GM12872 (cell line): Measurements from ENCODE around the gene ENGASE.

ENCODE experiments used
- TF ChIP-seq, protein P1 (sequence below): IDR thresholded peaks from 3 replicates; pipeline ENCODE4 v1.5.1; 2011; ENCODE audit warnings: low read depth, mild to moderate bottlenecking, low read length, moderate library complexity; ENCODE audit not compliant: insufficient read depth

The ENGASE gene

GRCh38 chr17:79124513-79125209 lies 50.0 kb downstream of the ENGASE start:
- TF ChIP-seq, protein P1, sequence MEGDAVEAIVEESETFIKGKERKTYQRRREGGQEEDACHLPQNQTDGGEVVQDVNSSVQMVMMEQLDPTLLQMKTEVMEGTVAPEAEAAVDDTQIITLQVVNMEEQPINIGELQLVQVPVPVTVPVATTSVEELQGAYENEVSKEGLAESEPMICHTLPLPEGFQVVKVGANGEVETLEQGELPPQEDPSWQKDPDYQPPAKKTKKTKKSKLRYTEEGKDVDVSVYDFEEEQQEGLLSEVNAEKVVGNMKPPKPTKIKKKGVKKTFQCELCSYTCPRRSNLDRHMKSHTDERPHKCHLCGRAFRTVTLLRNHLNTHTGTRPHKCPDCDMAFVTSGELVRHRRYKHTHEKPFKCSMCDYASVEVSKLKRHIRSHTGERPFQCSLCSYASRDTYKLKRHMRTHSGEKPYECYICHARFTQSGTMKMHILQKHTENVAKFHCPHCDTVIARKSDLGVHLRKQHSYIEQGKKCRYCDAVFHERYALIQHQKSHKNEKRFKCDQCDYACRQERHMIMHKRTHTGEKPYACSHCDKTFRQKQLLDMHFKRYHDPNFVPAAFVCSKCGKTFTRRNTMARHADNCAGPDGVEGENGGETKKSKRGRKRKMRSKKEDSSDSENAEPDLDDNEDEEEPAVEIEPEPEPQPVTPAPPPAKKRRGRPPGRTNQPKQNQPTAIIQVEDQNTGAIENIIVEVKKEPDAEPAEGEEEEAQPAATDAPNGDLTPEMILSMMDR, result no peak

- TF ChIP-seq, protein P1, result no peak
Measured at GRCh38 chr17:79125503-79125902, 50.9 kb downstream of the ENGASE start.

GRCh38 chr17:79126139-79126538 lies 51.5 kb downstream of the ENGASE start:
- TF ChIP-seq, protein P1, result 0 out of 3 replicates have a peak, but pooled peaks have one; percentile 13

DNA sequence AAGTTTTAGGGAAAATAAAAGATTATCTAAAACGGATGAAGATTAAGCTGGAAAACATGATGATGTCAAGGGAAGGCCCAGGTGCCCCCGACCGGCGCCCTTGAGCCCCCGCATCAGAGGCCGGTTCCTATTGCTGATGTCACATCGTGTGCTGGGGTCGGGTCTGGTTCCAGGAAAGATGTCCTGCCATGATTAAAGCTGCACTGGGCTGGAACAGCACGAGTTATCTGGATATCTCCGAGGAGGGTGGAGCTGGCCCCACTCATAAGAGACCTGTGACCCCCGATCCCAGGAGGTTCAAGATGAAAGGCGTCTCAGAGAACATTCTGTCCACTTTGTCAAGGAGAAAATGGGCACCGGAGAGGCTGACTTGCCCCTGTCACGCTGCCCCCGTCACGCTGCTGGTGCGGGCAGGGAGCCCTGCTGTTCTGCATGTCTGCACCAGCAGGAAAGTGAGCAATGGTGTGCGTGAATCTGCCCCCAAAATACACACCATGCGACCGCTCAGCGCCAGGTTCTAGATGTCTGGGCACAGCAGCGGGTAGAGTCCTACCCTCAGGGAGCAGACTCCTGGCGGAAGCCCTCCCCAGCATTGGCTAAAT lies 53.0 kb downstream of the ENGASE start:
- TF ChIP-seq, protein P1, result no peak

- TF ChIP-seq, protein P1, result no peak
Measured at GRCh38 chr17:79129523-79129922, 54.9 kb downstream of the ENGASE start.

GRCh38 chr17:79130536-79131273 lies 56.1 kb downstream of the ENGASE start:
- TF ChIP-seq, protein P1, result no peak

DNA sequence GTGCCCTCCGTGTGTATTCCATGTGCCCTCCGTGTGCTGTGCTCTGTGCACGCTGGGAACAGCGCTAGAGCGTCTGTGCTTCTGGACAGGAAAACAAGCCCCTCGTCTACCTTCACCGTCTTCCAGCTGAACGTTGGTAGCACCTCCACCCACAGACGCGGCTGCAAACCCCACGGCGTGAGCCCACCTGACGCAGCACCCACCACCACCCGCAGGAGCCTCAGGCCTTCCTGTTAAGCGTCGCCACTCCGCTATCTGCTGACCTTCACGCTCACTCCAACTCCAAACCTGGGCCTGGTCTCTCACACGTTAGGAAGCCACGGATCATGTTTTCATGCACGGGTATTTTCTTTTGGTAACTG lies 56.6 kb downstream of the ENGASE start:
- TF ChIP-seq, protein P1, result no peak
